ENCODE results near the gene AIF1. TPM values are rescaled to one million over a fixed set of nuclear protein-coding genes. Genes with fewer than 3 reads are reported as not detected.

Gene AIF1
- total RNA-seq, 4 donors from 2014 or later = 4.3 to 11.0 (median 4.8) TPM

- Histone ChIP-seq H3K9me3 (no peaks in the 10 kb centered on the region), H3K4me3 (no peak overlapping the region), H3K36me3 (peaks cover 0 to 20% of the 10 kb centered on the region in 2 donors), H3K27me3 (no peaks in the 10 kb centered on the region), H3K4me1 (peaks cover 43 to 49% of the 10 kb centered on the region in 2 donors), H3K27ac (peak overlapping the region; percentile 3 to 100 (median 17))
- in situ Hi-C loops (cut with MboI; ENCODE audit: low sequenced_read_pairs in 4 of 4) = loop anchor here in 2 of 4 donors (25.0 kb wide), 2 partner anchors 300 to 525 kb away; partner anchors contain the start of genes AGER (in 2 of the 2), AGPAT1 (in 2 of the 2), GPSM3 (in 2 of the 2) and PBX2 (in 2 of the 2)
- TF ChIP-seq POLR2A (IDR thresholded peaks at IDR 0.05) (no peak), CTCF (IDR thresholded peaks at IDR 0.05 in 4 of 5, conservative IDR thresholded peaks at IDR 0.05 in 1 of 5) (no peak)
- ATAC-seq = no peak
- no peak for DNase-seq
- intact Hi-C loops (cut with DNase I; ENCODE audit: low total_unique reads) = loop anchor here (5.0 kb wide), 1 partner anchor 1310 kb away; no protein-coding TSS in a partner anchor
These were observed 47.2 kb downstream of the AIF1 start for GRCh38 chr6:31662124-31662723.

- H3K36me3 ChIP-seq = peaks cover 0 to 31% of the 10 kb centered on the region in 2 donors
- TF ChIP-seq POLR2A (IDR thresholded peaks at IDR 0.05) (no peak), CTCF (IDR thresholded peaks at IDR 0.05 in 4 of 5, conservative IDR thresholded peaks at IDR 0.05 in 1 of 5) (no peak)
- peak overlapping the region; percentile 93 to 100 (median 97) for H3K27ac ChIP-seq
- DNase-seq (no peak), ATAC-seq (no peak)
- intact Hi-C loops (cut with DNase I; ENCODE audit: low total_unique reads) (loop anchor here (5.0 kb wide), 1 partner anchor 1309 kb away; no protein-coding TSS in a partner anchor), in situ Hi-C loops (cut with MboI; ENCODE audit: low sequenced_read_pairs in 4 of 4) (loop anchor here in 2 of 4 donors (25.0 kb wide), 2 partner anchors 299 to 524 kb away; partner anchors contain the start of genes AGER (in 2 of the 2), AGPAT1 (in 2 of the 2), GPSM3 (in 2 of the 2) and PBX2 (in 2 of the 2))
- no peaks in the 10 kb centered on the region for H3K27me3 ChIP-seq
- peak overlapping the region; percentile 83 to 98 (median 94) for H3K4me3 ChIP-seq
- H3K4me1 ChIP-seq = peaks cover 41 to 53% of the 10 kb centered on the region in 2 donors
- no peaks in the 10 kb centered on the region for H3K9me3 ChIP-seq
These were observed 48.3 kb downstream of the AIF1 start for GRCh38 chr6:31663126-31663960.

- Histone ChIP-seq H3K36me3 (peaks cover 3 to 40% of the 10 kb centered on the region in 2 donors), H3K27ac (peak overlapping the region; percentile 93 to 100 (median 97)), H3K9me3 (no peaks in the 10 kb centered on the region), H3K27me3 (no peaks in the 10 kb centered on the region), H3K4me3 (peak overlapping the region; percentile 83 to 98 (median 94)), H3K4me1 (peaks cover 34 to 45% of the 10 kb centered on the region in 2 donors)
- intact Hi-C loops (cut with DNase I; ENCODE audit: low total_unique reads) = loop anchor here (5.0 kb wide), 1 partner anchor 1308 kb away; no protein-coding TSS in a partner anchor
- ATAC-seq (no peak), DNase-seq (peak; percentile 47 to 67)
- in situ Hi-C loops (cut with MboI; ENCODE audit: low sequenced_read_pairs in 4 of 4) = loop anchor here in 2 of 4 donors (25.0 kb wide), 2 partner anchors 298 to 523 kb away; partner anchors contain the start of genes AGER (in 2 of the 2), AGPAT1 (in 2 of the 2), GPSM3 (in 2 of the 2) and PBX2 (in 2 of the 2)
- TF ChIP-seq CTCF (IDR thresholded peaks at IDR 0.05 in 4 of 5, conservative IDR thresholded peaks at IDR 0.05 in 1 of 5) (no peak), POLR2A (IDR thresholded peaks at IDR 0.05) (no peak)
These were observed 49.1 kb downstream of the AIF1 start for GRCh38 chr6:31663961-31664789.

Measured in gastrocnemius medialis (tissue), 4 donors.